Thyroid gland (tissue), 4 donors: ENCODE results near the gene PCCA. TPM values are rescaled to one million over a fixed set of nuclear protein-coding genes. Genes with fewer than 3 reads are reported as not detected.

Experiments used
- DNase-seq, 2 donors: peaks; one replicate each; pipeline ENCODE4 v3.0.0-alpha.2; 2019
- H3K27ac ChIP-seq, 3 donors: fragments of 200-600 bp; sonication (generic); 1 replicate in 2 of 3; 2 replicates in 1 of 3; pipeline ENCODE4 v1.5.1; 2016 to 2019; ENCODE audit warnings: mild to moderate bottlenecking in 1 of 3, moderate library complexity in 1 of 3
- H3K27me3 ChIP-seq: fragments of 200-600 bp; sonication (generic); one replicate; pipeline ENCODE4 v1.5.1; 2019
- H3K36me3 ChIP-seq, 2 donors: fragments of 200-600 bp; sonication (generic); one replicate each; pipeline ENCODE4 v1.5.1; 2016 to 2019
- H3K4me1 ChIP-seq, 2 donors: fragments of 200-600 bp; sonication (generic); one replicate each; pipeline ENCODE4 v1.5.1; 2017 to 2019
- H3K4me3 ChIP-seq, 3 donors: fragments of 200-600 bp; sonication (generic); replicated peaks in 1 of 3; 1 replicate in 2 of 3; 2 replicates in 1 of 3; pipeline ENCODE4 v1.5.1; 2016; ENCODE audit warnings: mild to moderate bottlenecking in 1 of 3
- H3K9me3 ChIP-seq: fragments of 200-600 bp; sonication (generic); one replicate; pipeline ENCODE4 v1.5.1; 2017
- CTCF ChIP-seq, 6 experiments: fragments of 200-600 bp in 3 of 6; fragments of 450-650 bp in 3 of 6; sonication (generic) in 3 of 6; IDR thresholded peaks; one replicate each; pipeline ENCODE4 v1.5.1; 2016 to 2019; ENCODE audit warnings: antibody characterized with exemption in 6 of 6, mild to moderate bottlenecking in 2 of 6, inconsistent platforms in 1 of 6, moderate library complexity in 1 of 6
- POLR2A ChIP-seq, 2 donors: fragments of 450-650 bp; IDR thresholded peaks; one replicate each; pipeline ENCODE4 v1.6.1; 2017; ENCODE audit warnings: antibody characterized with exemption in 2 of 2, mild to moderate bottlenecking in 2 of 2, moderate library complexity in 1 of 2
- WGBS, 2 donors: methylation state at CpG; one replicate each; pipeline ENCODE4 v1.1.5; 2017; 5-methylcytosine and 5-hydroxymethylcytosine counted together
- intact Hi-C: fragments of 100-400 bp; cut with DNase I; formaldehyde crosslinking; loops from one replicate; pipeline ENCODE4 v1.15.1; 2023
- total RNA-seq, 4 donors: library from RNA; depleted of rRNA; stranded (reverse); fragments of >200 nt; gene quantifications; one replicate each; pipeline ENCODE4 v1.2.3, GENCODE V29; 2016

Gene PCCA
- total RNA-seq, 4 donors from 2014 or later, result 54.3 to 95.2 (median 67.7) TPM

GRCh38 chr13:100102042-100102441 lies 13.1 kb downstream of the PCCA start:
- no peaks in the 10 kb centered on the region for H3K36me3 ChIP-seq
- TF ChIP-seq CTCF (IDR thresholded peaks at IDR 0.05), result no peak
- no peak for TF ChIP-seq POLR2A (IDR thresholded peaks at IDR 0.05)
- no peak overlapping the region for H3K27ac ChIP-seq
- DNase-seq, result no peak
- H3K4me1 ChIP-seq, result peaks cover 27 to 41% of the 10 kb centered on the region in 2 donors
- no peaks in the 10 kb centered on the region for H3K27me3 ChIP-seq
- no peaks in the 10 kb centered on the region for H3K9me3 ChIP-seq
- 79 to 85% methylated on average over 2 of the region's 2 CpGs for WGBS, 2 donors
- intact Hi-C loops, result no loop called here
- no peak overlapping the region for H3K4me3 ChIP-seq

GRCh38 chr13:100106005-100106404 lies 17.1 kb downstream of the PCCA start:
- no peaks in the 10 kb centered on the region for H3K27me3 ChIP-seq
- no peaks in the 10 kb centered on the region for H3K9me3 ChIP-seq
- no peak for DNase-seq
- H3K27ac ChIP-seq, result no peak overlapping the region
- H3K4me3 ChIP-seq, result no peak overlapping the region
- H3K36me3 ChIP-seq, result no peaks in the 10 kb centered on the region
- peaks cover 17 to 23% of the 10 kb centered on the region in 2 donors for H3K4me1 ChIP-seq
- intact Hi-C loops, result no loop called here
- TF ChIP-seq CTCF (IDR thresholded peaks at IDR 0.05) (no peak), POLR2A (IDR thresholded peaks at IDR 0.05) (no peak)
- WGBS, 2 donors, result 80 to 87% methylated on average over 2 of the region's 2 CpGs

- Histone ChIP-seq H3K36me3 (no peaks in the 10 kb centered on the region), H3K4me3 (no peak overlapping the region), H3K9me3 (no peaks in the 10 kb centered on the region), H3K4me1 (peaks cover 14 to 16% of the 10 kb centered on the region in 2 donors), H3K27me3 (no peaks in the 10 kb centered on the region), H3K27ac (no peak overlapping the region)
- DNase-seq, result no peak
- TF ChIP-seq POLR2A (IDR thresholded peaks at IDR 0.05) (no peak), CTCF (IDR thresholded peaks at IDR 0.05) (no peak)
- WGBS, 2 donors, result 92 to 94% methylated on average over 4 of the region's 4 CpGs
- intact Hi-C loops, result no loop called here
These were observed 17.8 kb downstream of the PCCA start for GRCh38 chr13:100106705-100107104.

- Histone ChIP-seq H3K4me1 (peaks cover 0 to 6% of the 10 kb centered on the region in 2 donors), H3K4me3 (no peak overlapping the region), H3K36me3 (no peaks in the 10 kb centered on the region), H3K27me3 (no peaks in the 10 kb centered on the region), H3K9me3 (no peaks in the 10 kb centered on the region), H3K27ac (no peak overlapping the region)
- TF ChIP-seq CTCF (IDR thresholded peaks at IDR 0.05), result no peak
- TF ChIP-seq POLR2A (IDR thresholded peaks at IDR 0.05), result no peak
- intact Hi-C loops, result no loop called here
- WGBS, 2 donors, result 93 to 94% methylated on average over 3 of the region's 3 CpGs
- DNase-seq, result no peak
These were observed 20.1 kb downstream of the PCCA start for GRCh38 chr13:100108913-100109507.

- peaks cover 0 to 6% of the 10 kb centered on the region in 2 donors for H3K4me1 ChIP-seq
- no peak overlapping the region for H3K4me3 ChIP-seq
- WGBS, 2 donors, result 93 to 96% methylated on average over 2 of the region's 2 CpGs
- no peak overlapping the region for H3K27ac ChIP-seq
- intact Hi-C loops, result no loop called here
- no peak for DNase-seq
- H3K9me3 ChIP-seq, result no peaks in the 10 kb centered on the region
- H3K27me3 ChIP-seq, result no peaks in the 10 kb centered on the region
- TF ChIP-seq POLR2A (IDR thresholded peaks at IDR 0.05) (no peak), CTCF (IDR thresholded peaks at IDR 0.05) (no peak)
- H3K36me3 ChIP-seq, result no peaks in the 10 kb centered on the region
These were observed 21.4 kb downstream of the PCCA start for GRCh38 chr13:100110269-100110668.
